Heart left ventricle (tissue), 13 donors: ENCODE results near the gene P2RX7.

Experiments used
- POLR2A ChIP-seq, 2 donors: fragments of 450-650 bp; IDR thresholded peaks; one replicate each; pipeline ENCODE4 v1.6.1; 2017; ENCODE audit warnings: antibody characterized with exemption in 2 of 2, mild to moderate bottlenecking in 2 of 2, moderate library complexity in 2 of 2
- TF ChIP-seq, protein P1 (sequence below), 12 donors: fragments of 200-600 bp; sonication (generic) in 4 of 12; IDR thresholded peaks; one replicate each; pipeline versions ENCODE4 v1.5.0 to v1.8.0; 2018 to 2022; ENCODE audit warnings: antibody characterized with exemption in 12 of 12, mild to moderate bottlenecking in 5 of 12
- donor health status: ischemic (EF 13 %, LVEDD 7.1; RV severe dilation, severe dysfunction).
- donor health status: DM: no; HTN: yes; CAD: no.
- donor health status: DM: no; HTN: no; CAD: no.
- donor health status: ischemic (EF 25% LVEDD 6.9; RV normal size, moderate dysfunction).
- donor health status: ischemic (EF 25% LVEDD 5.7; RV mildly dilated, moderate dysfunction).
- donor health status: ischemic (EF 35%, LVEDD 5.7; RV mildly dilated, moderate dysfunction).
- donor health status: nonischemic (EF 11% LVEDD 7.7; RV severe dilation, severe dysfunction).
- donor health status: DM: yes; HTN: yes; CAD: no.
- donor health status: PGD.
- donor health status: ischemic (EF 29% LVEDD 5.4; RV normal size, mild dysfunction).
- donor health status: nonischemic (EF 23%, LVEDD 6.1; RV moderate dilation, normal function).

DNA sequence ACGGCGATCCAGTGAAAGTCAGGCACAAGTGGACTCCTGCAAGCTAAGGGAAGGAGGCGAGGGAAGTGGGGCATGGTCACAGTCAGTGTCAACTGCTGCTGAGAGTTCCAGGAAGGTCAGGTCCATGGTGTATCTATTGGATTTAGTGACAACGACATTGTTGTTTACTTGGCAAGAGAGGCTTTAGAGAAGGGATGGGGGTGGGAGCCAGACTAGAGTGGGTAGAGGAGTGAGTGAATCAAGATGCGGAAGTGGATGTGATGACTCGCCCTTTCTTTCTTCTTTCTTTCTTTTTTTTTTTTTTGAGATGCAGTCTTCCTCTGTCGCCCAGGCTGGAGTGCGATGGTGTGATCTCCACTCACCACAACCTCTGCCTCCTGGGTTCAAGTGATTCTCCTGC lies 12.5 kb downstream of the P2RX7 start:
- TF ChIP-seq POLR2A (IDR thresholded peaks at IDR 0.05) = no peak
- TF ChIP-seq, protein P1, sequence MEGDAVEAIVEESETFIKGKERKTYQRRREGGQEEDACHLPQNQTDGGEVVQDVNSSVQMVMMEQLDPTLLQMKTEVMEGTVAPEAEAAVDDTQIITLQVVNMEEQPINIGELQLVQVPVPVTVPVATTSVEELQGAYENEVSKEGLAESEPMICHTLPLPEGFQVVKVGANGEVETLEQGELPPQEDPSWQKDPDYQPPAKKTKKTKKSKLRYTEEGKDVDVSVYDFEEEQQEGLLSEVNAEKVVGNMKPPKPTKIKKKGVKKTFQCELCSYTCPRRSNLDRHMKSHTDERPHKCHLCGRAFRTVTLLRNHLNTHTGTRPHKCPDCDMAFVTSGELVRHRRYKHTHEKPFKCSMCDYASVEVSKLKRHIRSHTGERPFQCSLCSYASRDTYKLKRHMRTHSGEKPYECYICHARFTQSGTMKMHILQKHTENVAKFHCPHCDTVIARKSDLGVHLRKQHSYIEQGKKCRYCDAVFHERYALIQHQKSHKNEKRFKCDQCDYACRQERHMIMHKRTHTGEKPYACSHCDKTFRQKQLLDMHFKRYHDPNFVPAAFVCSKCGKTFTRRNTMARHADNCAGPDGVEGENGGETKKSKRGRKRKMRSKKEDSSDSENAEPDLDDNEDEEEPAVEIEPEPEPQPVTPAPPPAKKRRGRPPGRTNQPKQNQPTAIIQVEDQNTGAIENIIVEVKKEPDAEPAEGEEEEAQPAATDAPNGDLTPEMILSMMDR (IDR thresholded peaks at IDR 0.05) = no peak
